Measurements from ENCODE around the gene RIC3.

The RIC3 gene

DNA sequence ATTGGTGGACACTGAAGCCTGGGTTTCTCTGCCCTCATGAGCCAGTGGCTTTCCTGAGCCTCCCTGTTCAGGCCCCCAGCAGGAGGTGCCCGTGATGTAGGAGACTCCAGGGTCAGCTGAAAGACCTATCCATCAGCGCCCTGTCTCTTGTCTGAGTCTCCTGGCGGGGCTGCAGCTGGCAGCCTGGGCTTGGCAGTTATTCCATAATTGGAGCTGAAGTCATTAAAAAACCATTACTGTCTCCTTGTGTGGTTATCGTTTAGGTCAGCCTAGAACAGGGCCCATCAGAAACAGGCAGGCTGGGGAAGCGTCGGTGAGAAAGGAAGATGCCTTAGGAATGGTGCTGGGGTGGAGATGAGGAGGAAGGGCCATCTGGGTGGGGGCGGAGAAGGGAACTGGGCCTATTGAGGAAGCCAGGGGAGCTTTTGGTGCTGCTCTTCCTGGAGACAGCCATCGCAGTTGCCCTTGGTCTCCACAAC, 82.8 kb downstream of the RIC3 start:
- DNase-seq, result no peak

DNA sequence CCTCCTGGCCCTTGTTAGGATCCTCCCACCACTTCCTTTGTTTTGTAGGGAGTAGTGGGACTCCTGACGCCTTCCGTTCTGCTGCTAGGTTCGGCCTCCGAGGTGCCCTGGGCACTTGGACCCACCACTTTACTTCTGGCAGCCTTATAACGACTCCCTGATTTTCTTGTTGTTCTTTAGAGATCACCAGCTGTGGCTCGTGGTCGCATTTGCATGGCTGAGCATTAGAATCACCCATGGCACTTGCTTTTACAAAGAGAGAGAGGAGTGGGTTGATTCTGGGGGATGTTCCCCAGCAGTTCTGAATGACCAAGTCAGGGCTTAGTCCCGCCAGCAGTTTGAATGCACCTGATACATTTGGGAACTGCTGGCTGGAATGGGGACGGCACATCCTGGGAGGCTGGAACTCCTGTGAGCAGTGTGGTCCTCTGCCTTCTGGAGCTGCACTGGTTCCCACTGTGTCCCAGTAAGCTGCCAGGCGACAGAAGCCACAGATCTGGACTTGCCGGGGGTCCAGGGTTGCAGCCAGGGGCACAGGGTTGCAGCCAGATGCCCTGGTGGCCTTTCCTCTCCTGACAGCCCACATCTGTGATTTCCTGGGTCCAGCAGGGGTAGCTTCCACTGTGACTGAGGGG, 83.7 kb downstream of the RIC3 start:
- no peak for DNase-seq

DNA sequence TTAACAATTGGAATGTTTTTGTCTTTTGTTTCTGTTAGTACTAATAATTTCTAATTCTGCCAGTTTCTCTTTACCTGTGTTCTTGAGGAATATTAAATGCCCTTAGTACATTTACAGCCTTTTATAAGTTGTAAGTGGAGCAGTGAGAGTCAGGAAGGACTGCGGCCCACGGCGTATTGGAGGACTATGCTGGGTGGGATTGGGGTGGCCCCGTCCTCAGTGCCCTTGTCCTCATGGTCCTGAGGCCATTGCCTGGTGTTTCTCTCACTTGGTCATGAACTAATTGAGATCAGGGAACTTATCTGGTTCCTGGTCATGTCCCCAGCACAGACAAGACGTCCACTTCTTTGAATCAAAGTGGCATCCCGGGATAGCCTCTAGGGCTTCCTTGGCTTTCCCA, 84.5 kb downstream of the RIC3 start:
- no peak for DNase-seq

DNA sequence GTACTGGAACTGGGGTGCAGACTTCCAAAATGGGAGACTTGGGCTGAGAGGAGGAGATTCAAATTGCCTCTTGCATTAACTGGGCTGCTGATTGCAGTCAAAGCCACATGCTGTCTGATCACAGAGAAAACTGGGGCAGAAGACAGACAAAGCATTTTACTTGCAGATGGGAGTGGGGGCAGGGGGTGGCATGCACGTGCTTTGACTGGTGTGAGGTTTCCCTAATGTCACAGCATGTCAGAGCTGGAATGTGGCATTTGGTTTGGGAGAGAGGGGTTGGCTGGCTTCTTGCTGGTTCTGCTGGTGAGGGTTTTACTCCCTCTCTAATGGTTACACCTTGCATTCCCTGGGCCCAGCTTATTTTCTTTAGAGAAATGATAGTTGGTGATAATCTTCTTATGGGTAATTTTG, 84.9 kb downstream of the RIC3 start:
- DNase-seq, result no peak

DNA sequence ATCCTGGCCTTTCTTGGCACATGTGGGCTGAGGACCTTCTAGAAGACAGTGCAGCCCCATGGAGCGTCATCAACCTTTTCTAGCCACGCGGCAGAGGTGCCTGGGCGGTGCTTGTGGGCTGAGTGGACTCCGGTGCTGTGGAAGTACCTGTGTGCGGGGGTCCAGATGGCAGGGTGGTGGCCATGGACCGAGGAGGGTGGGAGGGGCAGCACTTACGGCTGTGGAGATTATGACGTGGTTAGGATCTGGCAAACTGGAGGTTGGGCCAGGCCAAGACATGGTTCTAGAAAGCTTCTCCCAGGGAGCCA, 85.8 kb downstream of the RIC3 start:
- no peak for DNase-seq

DNA sequence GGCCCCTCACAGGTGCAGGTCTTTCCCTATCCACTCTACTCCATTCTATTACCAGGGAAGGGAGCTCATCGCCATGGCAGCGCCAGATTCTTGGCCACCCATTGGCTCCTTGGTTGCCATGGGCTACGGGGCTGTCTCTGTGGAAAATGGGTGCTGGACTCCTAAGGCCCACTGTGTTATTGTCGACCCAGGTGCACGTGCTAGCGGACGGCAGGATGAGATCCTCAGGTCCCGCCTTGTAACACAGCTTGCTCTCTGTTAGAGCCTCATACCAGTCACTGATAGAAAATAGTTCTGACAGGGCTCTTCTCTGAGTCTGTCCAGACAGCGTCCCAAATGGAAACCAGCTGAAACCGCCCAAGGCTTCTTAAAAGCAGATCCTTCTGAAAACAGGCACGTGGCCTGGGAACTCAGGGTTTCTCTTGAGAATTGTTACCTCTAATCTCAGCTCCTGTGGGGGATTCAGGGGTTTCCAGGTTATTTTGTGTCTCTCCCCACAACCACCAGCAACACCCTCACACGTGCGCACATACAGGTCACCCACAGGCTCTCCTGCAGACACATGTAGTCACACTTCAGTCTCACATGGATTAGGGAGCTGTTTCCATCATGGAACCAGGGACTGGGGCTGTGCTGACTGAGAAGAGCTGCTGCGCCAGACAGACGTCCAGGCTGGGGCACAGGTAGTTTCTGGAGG, 86.3 kb downstream of the RIC3 start:
- DNase-seq, result no peak

DNA sequence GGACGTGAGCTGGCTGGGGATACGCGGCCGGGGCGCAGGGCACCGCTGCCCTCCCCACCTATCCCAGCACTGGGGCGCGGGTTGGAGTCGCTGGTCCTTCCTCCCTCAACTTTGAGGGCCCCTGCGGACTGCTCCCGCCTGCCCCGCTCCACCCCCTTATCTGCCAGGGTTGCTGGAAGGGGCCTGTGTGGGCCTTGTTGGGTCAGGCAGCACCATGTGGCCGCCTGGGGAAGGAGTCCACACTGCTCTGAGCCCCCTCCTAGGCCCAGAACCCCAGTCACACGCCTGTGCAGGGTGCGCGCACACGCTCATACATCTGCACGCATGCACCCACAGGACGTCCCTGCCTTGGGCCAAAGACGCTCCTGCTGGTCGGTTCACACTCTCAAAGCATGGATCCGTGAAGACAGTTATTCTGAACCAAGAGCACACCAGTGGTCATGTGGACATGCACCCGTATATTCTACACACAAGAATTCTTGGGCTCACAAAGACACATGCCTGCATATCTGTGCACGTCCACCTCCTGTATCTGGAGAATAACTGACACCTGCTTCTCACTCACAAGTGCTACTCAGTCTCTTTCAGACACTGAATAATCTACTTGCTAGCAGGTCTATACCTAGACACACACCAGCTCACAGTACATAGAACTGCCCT, 87.1 kb downstream of the RIC3 start:
- DNase-seq, result no peak

DNA sequence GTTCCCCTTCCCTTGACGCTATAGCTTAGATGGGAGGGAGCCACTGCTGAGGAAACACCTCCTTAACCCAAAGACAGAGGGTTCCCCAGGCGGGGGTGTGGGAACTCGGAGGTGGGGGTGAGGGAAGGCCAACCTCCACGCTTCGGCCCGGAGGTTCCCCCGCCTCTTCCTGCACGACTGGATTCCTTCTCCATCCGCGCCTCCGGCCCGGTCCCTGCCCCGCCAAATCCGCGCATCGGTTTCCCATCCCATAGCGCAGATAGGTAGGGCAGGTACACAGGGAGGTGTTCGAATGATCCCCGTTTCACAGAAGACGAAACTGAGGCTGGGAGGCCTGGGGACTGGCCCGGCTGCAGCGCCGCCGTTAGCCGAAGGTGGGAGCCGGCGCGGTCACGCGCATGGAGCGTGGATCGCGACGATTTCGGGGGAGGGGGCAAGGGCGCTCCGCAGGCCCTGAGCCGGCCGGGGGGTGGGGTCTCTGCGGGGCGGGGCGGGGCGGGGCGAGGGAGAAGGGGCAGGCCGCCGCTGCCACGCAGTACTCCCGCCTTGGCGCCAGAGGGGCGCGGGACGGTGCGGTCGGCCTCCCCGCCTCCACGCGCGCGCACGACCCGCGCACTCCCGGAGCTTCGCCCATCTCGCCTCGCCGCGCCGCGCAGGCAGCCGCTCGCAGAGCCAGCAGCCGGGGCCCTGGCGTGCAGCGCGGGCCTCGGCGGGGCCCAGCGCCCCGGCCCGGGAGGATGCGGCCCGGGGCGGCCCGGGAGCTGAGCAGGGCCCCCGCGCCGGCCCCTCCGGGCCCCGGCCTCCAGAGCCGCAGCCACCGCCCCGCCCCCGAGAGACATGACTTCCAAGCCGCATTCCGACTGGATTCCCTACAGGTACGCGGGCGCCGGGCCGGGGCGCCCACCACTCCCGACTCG, 87.9 kb downstream of the RIC3 start, which contains the start of gene TUB:
Gene TUB, plus strand, starts transcription at position 538 of the 917 bp plus-strand sequence. Its CDS starts 300 bp downstream, at position 838.
- no peak for DNase-seq

DNA sequence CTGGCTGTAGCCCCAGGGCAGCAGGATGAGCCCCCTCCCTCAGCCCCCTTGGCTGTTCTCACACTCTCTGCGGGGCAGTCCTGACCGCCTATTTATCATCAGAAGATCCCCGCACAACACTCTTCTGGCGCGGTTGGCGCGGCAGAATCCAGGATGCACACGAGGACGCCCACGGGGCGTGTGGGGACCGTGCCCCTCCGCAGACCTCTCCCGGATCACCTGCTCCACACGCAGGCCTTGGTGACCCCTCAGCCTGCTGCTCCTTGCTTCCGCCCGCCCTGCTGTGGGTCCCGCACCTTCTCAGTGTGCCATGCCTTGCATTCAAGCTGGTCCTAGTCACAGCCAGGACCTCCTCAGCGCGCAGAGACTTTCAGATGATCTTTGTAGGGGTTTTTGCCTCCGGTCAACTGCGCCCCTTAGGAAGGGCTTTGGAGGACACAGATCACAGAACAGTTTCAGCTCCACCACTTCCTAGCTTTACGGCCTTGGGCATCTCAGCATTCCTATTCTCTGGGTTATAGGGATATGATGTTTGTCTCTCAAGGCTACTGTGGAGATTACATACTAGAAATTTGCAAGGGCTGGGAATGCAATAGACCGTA, 88.7 kb downstream of the RIC3 start:
- DNase-seq, result no peak

DNA sequence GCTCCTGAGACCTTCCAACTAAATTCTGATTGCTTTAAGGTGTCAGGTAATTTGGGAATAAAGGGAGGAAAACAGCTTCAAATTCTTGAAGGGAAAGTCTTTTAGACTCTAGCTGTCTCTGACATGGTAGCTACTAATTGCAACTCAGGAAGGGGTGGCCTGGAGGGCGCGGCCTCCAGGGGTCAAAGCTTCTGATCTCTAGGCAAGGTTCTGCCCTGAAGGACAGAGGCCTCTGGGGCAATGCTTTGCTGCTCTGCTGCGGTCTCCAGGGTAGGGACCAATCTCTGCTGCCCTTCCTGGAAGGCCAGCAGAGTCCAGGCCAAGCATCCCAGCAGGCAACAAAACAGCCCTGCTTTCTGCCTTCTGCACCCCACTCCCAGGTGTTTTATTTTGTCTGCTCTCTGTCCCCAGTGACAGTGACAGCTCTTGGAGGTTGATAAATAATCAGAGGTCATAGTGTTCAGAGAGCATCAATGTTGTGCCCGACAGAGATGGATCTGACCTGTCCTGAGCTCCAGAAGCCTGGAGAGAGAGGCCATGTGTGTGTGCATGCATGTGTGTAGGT, 89.6 kb downstream of the RIC3 start:
- no peak for DNase-seq

DNA sequence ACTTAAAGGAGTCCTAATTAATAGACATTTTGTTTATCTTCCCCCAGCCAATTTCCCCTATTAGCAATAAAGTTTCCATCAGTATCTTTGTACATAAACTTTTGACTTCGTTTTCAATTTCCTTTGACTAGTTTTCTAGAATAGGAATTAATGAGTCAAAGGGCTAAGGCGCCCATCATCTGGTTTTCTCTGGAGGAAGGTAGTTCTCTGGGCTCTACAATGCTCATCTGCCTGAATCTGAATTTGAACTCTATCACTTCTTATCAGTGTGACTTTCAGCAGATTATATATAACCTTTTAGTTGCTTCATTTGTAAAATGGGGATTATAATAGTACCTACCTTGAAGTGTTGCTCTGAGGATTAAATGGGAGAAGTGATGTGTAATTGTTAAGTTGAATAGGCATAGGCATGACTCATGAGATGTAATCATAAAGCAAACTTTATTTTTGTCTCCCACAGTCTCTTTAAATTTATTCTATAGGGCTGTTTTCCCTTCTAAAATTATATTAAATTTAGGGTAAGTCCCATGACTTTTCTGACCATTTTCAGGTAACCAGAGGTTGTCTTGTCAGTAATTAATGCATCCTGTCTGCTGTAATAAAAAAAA, 93.6 kb downstream of the RIC3 start:
- DNase-seq, result no peak

DNA sequence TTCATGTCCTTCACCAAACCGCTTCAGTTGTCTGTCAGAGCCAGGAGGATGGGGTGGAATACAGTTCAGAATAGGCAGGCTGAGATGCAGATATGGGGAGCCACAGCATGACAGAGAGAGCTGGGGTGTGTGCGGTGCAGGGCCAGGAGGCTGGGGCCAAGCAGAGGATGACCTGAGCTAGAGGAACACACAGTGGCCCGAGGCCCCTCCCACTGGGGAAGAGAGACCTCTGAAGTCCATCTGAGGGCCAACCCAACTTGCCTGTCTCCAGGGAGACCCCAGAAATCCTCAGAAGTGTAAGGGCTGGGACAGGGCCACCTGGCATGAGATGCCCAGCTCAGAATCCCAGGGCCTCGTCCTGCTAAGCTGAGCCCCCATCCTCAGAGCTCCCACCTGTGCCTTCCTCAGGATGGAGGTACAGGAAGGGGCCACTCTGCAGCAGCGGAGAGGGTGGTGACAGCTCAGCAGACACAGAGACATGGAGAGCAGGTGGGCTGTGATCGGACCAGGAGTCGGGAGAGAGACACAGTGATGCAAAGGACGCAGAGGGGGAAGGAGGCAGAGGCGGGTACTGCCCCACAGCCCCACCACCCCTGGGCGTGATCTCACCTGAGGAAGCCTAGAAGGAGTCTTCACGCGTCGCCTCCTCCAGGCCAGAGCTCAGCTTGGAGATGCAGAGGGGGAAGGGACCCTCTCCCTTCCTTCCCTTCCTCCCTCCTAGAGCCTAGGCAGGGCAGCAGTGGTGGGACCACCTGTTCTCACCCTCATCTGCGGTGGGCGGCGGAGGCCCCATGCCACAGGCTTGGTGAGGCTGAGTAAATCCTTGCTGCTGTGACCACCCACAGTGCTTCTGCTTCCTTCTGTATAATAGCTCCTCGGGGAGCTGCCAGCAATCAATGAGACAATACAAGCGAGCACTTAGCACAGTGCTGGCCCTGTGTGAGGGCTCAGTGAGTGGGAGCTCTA, 96.9 kb downstream of the RIC3 start:
- no peak for DNase-seq

DNA sequence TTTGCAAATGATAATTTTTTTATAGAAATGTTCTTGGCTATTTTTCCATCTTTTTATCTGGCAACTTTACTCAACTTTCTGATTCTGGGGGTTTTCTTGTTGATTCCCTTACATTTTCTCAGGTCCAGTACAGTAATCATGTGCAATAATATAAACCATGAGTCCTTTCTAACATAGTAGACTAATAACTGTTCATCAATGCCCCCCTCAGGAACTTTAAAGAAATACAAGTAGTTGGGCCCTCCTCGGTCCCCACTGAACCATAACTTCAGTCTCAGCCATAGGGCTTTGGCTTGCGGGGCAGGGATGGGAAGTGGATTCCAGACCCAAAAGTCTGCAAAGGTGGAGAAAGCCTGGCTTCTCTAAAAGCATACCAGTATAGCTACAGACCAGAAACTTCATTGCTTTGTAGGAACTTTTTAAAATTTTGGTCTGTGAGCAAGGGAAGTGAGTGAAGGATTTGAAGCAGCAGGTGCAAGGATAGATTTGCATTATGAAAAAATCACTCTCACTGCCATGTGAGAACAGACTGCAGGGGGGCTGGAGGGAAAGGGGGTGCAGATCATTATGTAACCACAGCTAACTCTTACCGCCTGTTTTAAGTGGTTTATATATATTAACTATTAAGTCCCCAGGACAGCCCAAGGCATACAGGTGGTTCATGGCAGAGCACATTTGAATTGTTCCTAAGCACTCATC, 98.3 kb downstream of the RIC3 start:
- no peak for DNase-seq

DNA sequence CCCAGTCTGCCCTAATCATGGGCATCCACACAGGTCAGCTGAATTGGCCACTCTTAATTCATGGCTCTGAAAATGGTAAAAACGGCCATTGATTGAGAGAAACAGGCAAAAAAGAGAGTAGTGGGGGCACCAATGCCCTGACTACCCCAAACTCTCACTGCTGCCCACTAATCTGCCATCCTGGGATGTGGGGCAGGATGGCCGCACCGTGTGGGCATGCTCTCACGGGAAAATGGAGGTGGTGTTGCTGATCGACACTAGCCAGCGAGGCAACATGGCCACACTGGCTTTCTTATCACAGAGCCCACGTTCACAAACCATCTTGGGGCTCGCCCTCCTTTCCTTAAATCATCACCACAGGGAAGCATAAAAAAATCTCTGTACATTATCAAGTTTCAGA, 99.1 kb downstream of the RIC3 start:
- no peak for DNase-seq

DNA sequence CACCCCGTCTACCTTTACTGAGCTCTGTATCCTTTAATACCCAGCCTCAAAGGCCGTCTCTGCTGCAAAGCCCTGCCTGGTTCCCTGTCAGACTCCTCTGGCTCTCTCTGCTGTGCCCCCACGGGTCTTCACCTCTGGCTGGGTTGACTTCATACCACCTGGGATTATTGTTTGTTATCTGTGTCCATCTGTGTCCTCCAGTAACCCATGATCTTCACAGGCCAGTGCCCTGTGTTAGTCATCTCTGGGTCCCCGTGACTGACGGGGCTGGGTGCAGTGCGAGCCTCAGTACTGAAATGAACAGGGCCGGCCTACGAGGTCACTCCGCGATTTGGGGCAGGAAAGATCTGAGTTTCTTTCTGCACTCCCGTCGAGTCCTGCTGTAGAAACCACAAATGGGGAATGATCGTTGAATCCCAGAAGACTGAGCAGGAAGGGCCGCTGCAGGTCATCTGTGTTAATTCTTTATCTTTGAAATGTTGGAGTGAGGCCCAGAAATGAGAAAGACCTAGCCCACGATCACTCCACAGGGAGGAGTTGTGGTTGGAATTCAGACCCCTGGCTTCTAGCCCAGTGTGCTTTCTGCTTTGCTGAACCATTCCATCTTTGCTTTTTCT, 100.1 kb downstream of the RIC3 start:
- DNase-seq, result no peak

DNA sequence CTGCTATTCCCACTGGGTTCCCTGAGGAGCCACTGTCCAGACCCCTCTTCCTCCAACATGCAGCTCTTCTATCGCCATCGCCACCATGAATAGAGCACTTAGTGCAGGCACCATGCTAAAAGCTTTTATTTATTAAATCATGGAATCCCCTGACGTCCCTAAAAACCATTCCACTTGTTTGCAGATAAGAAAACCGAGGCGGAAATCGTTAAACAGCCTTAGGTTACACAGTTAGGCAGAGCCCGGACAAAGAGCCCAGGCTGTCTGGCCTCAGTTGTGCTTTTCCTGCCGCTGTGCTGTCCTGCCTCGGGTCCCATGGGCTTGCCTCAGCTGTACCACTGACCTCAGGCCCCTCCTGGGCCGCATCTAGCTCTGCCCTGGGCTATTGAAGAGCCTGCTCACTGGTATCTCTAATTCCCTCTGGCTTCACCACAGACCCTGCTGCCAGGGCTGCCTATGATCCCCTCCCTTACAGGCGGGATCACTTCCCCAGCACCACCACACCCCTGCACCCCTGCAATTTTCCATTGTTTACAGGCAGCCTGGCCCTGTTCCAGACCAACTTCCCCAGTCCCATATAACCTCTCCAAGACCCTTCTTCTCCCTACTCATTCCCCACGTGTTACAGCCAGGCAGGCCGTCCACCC, 100.8 kb downstream of the RIC3 start:
- DNase-seq, result no peak

DNA sequence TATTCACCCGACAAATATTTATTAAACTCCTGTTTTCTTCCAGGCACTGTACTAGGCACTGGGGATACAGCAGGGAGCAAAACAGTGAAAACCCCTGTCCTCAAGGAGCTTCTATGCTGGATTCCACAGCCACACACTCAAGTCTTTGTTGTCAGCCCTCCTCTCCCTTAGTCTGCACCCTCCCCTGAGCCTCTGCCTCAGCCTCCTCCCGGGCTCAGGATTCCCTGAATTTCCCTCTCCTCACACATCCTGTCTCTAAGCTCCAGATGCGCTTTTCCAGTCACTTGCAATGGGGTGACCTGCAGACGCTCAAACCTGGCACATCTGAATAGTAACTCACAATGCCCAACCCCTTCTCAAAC, 101.3 kb downstream of the RIC3 start:
- no peak for DNase-seq

DNA sequence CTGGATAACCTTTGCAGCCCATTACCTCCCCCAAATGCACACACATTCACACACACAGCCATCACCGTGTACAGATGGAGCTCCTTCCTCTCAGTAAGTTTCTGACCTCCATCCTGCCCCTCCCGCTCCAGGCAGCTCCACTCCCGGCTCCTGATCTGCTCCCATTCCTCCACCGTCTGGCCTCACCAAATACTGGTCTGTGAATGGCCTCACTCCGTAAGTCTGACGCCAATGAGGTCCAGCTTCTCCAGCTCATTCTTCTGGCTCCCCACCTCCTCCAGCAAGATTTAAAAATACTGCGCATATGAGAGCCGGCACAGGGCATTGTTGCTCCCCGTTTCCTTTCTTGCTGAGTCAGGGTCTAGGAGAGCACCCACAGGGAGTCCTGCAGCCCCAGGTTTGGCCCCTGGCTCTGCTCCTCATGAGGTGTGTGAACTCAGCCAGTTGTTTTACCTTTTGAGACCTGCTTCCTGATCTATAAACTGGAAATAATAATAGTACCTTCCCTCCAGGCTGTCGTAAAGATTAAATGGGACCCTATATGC, 101.8 kb downstream of the RIC3 start:
- DNase-seq, result no peak
